Transverse colon (tissue), 4 donors: ENCODE data around the gene ZNF638. TPM values are rescaled to one million over a fixed set of nuclear protein-coding genes. Genes with fewer than 3 reads are reported as not detected.
A peak's percentile ranks its signal among the peaks of the same experiment; 100 is the strongest.

Experiments used
- DNase-seq: peaks from one replicate; pipeline ENCODE4 v3.0.0-alpha.2; 2019
- H3K27ac ChIP-seq, 4 donors: fragments of 200-600 bp; sonication (generic); 2 replicates each; pipeline ENCODE4 v1.5.1; 2016 to 2018; ENCODE audit warnings: inconsistent platforms in 4 of 4
- H3K27me3 ChIP-seq: fragments of 200-600 bp; sonication (generic); 2 replicates; pipeline ENCODE4 v1.5.1; 2017; ENCODE audit warnings: inconsistent platforms
- H3K36me3 ChIP-seq, 4 donors: fragments of 200-600 bp; sonication (generic); 2 replicates each; pipeline ENCODE4 v1.5.1; 2017 to 2019; ENCODE audit warnings: inconsistent platforms in 4 of 4
- H3K4me1 ChIP-seq, 4 donors: fragments of 200-600 bp; sonication (generic); 2 replicates each; pipeline ENCODE4 v1.5.1; 2017 to 2020; ENCODE audit warnings: inconsistent platforms in 4 of 4
- H3K4me3 ChIP-seq, 4 donors: fragments of 200-600 bp; sonication (generic); 1 replicate in 1 of 4; 2 replicates in 3 of 4; pipeline versions ENCODE4 v1.5.1 to v1.6.1; 2017 to 2019; ENCODE audit warnings: inconsistent platforms in 4 of 4
- H3K9me3 ChIP-seq, 2 donors: fragments of 200-600 bp; sonication (generic); 2 replicates each; pipeline ENCODE4 v1.5.1; 2017 to 2019; ENCODE audit warnings: inconsistent platforms in 2 of 2
- CTCF ChIP-seq, 5 experiments: fragments of 200-600 bp in 3 of 5; fragments of 450-650 bp in 2 of 5; sonication (generic) in 3 of 5; IDR thresholded peaks; 1 replicate in 2 of 5; 2 replicates in 3 of 5; pipeline ENCODE4 v1.5.1; 2016 to 2017; ENCODE audit warnings: antibody characterized with exemption in 5 of 5, inconsistent platforms in 3 of 5, mild to moderate bottlenecking in 2 of 5, moderate library complexity in 1 of 5
- EP300 ChIP-seq: sonication (generic); formaldehyde crosslinking; IDR thresholded peaks from one replicate; pipeline ENCODE4 v1.6.1; 2017; ENCODE audit warnings: antibody characterized with exemption, low read depth
- POLR2A ChIP-seq: fragments of 450-650 bp; IDR thresholded peaks from one replicate; pipeline ENCODE4 v1.6.1; 2016; ENCODE audit warnings: antibody characterized with exemption, mild to moderate bottlenecking, moderate library complexity
- POLR2AphosphoS5 ChIP-seq, 3 donors: sonication (generic); formaldehyde crosslinking; IDR thresholded peaks; one replicate each; pipeline ENCODE4 v1.6.1; 2016; ENCODE audit warnings: antibody characterized with exemption in 3 of 3
- WGBS, 2 donors: methylation state at CpG; one replicate each; pipeline ENCODE4 v1.1.5; 2018; ENCODE audit warnings: low coverage in 1 of 2; 5-methylcytosine and 5-hydroxymethylcytosine counted together
- in situ Hi-C, 4 donors: fragments of 200-750 bp; cut with MboI; loops; one replicate each; pipeline versions ENCODE4 v1.15.0 to v1.15.1; 2017; ENCODE audit warnings: low sequenced_read_pairs in 3 of 4, low pct_ligation_motif_present in 1 of 4, low pct_unique_long_range_greater_than_20kb in 1 of 4
- intact Hi-C: fragments of 100-400 bp; cut with DNase I; formaldehyde crosslinking; loops from one replicate; pipeline ENCODE4 v1.15.1; 2023; ENCODE audit warnings: low total_unique reads
- total RNA-seq, 4 donors: library from RNA; depleted of rRNA; stranded (reverse); fragments of >200 nt; gene quantifications; one replicate each; pipeline ENCODE4 v1.1.0, GENCODE V29; 2016

The ZNF638 gene
- total RNA-seq, 4 donors from 2014 or later: 99.9 to 181 (median 142) TPM

GRCh38 chr2:71456617-71457016 is 125.0 kb downstream of the ZNF638 start:
- no peaks in the 10 kb centered on the region for H3K36me3 ChIP-seq
- DNase-seq: no peak
- 43% methylated on average over 1 of the region's 1 CpG; no CpG with 5 or more reads in 1 of the 2 donors for WGBS, 2 donors
- H3K27ac ChIP-seq: peak overlapping the region; percentile 61 to 76 (median 65)
- peaks cover 36% of the 10 kb centered on the region for H3K27me3 ChIP-seq
- H3K4me1 ChIP-seq: peaks cover 8 to 54% (median 30%) of the 10 kb centered on the region in 4 donors
- H3K4me3 ChIP-seq: no peak overlapping the region
- intact Hi-C loops: no loop called here
- TF ChIP-seq POLR2AphosphoS5 (IDR thresholded peaks at IDR 0.05): no peak
- no peak for TF ChIP-seq EP300
- TF ChIP-seq POLR2A: no peak
- TF ChIP-seq CTCF (IDR thresholded peaks at IDR 0.05): no peak
- in situ Hi-C loops: no loop called here
- no peaks in the 10 kb centered on the region for H3K9me3 ChIP-seq

- 98% methylated on average over 9 of the region's 9 CpGs; no CpG with 5 or more reads in 1 of the 2 donors for WGBS, 2 donors
Measured at GRCh38 chr2:71457123-71457915, 125.7 kb downstream of the ZNF638 start.

GRCh38 chr2:71457923-71458322 is 126.3 kb downstream of the ZNF638 start:
- Histone ChIP-seq H3K4me1 (peaks cover 8 to 46% (median 30%) of the 10 kb centered on the region in 4 donors), H3K27me3 (peaks cover 29% of the 10 kb centered on the region), H3K36me3 (no peaks in the 10 kb centered on the region), H3K4me3 (no peak overlapping the region), H3K27ac (peak overlapping the region; percentile 27 to 76 (median 48)), H3K9me3 (no peaks in the 10 kb centered on the region)
- no peak for DNase-seq
- intact Hi-C loops (no loop called here), in situ Hi-C loops (no loop called here)
- 81% methylated on average over 4 of the region's 4 CpGs; no CpG with 5 or more reads in 1 of the 2 donors for WGBS, 2 donors
- TF ChIP-seq POLR2AphosphoS5 (IDR thresholded peaks at IDR 0.05) (no peak), POLR2A (no peak), EP300 (no peak), CTCF (IDR thresholded peaks at IDR 0.05) (no peak)

More at GRCh38 chr2:71457123-71457915, 125.7 kb downstream of the ZNF638 start:
- H3K27ac ChIP-seq: peak overlapping the region; percentile 27 to 76 (median 62)
- H3K4me3 ChIP-seq: no peak overlapping the region
- no peaks in the 10 kb centered on the region for H3K36me3 ChIP-seq
- TF ChIP-seq CTCF (IDR thresholded peaks at IDR 0.05) (no peak), POLR2AphosphoS5 (IDR thresholded peaks at IDR 0.05) (no peak), POLR2A (no peak)
- intact Hi-C loops (no loop called here), in situ Hi-C loops (no loop called here)
- H3K4me1 ChIP-seq: peaks cover 8 to 52% (median 30%) of the 10 kb centered on the region in 4 donors
- no peaks in the 10 kb centered on the region for H3K9me3 ChIP-seq
- DNase-seq: no peak
- H3K27me3 ChIP-seq: peaks cover 35% of the 10 kb centered on the region

- peak overlapping the region; percentile 27 to 76 (median 43) for H3K27ac ChIP-seq
- H3K9me3 ChIP-seq: no peaks in the 10 kb centered on the region
- intact Hi-C loops: no loop called here
- H3K27me3 ChIP-seq: peaks cover 25% of the 10 kb centered on the region
- in situ Hi-C loops: no loop called here
- DNase-seq: no peak
- no peak for TF ChIP-seq EP300
- no peak for TF ChIP-seq CTCF (IDR thresholded peaks at IDR 0.05)
- TF ChIP-seq POLR2A: no peak
- no peak for TF ChIP-seq POLR2AphosphoS5 (IDR thresholded peaks at IDR 0.05)
- peaks cover 8 to 40% (median 27%) of the 10 kb centered on the region in 4 donors for H3K4me1 ChIP-seq
- H3K4me3 ChIP-seq: no peak overlapping the region
- H3K36me3 ChIP-seq: no peaks in the 10 kb centered on the region
- WGBS, 2 donors: 79 to 81% methylated on average over 2 to 7 of the region's 7 CpGs
Measured at GRCh38 chr2:71458413-71459083, 127.0 kb downstream of the ZNF638 start.
